ENCODE results near the gene RSPRY1. TPM values are rescaled to one million over a fixed set of nuclear protein-coding genes. Genes with fewer than 3 reads are reported as not detected.

The RSPRY1 gene
- total and polyA plus RNA-seq, 9 donors, result 15.9 to 42.1 (median 28.3) TPM

DNA sequence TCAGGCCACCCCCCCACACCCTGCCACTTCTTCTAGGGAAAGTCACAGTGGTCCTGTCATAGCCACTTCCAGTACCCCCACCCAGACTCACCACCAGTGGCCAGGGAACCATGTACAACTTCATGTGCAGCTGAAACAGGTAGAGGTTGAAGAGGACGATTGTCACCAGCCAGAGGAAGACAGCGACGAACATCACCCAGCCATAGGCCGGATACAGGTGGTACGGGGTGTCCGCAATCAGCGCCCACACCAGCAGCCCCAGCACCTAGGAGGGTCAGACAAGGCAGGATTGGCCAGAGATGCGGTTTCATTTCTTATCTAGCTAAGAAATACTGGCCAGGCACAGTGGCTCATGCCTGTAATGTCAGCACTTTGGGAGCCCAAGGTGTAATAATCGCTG, 75.7 kb downstream of the RSPRY1 start:
- H3K27me3 ChIP-seq, result no peaks in the 10 kb centered on the region
- TF ChIP-seq, protein P1, sequence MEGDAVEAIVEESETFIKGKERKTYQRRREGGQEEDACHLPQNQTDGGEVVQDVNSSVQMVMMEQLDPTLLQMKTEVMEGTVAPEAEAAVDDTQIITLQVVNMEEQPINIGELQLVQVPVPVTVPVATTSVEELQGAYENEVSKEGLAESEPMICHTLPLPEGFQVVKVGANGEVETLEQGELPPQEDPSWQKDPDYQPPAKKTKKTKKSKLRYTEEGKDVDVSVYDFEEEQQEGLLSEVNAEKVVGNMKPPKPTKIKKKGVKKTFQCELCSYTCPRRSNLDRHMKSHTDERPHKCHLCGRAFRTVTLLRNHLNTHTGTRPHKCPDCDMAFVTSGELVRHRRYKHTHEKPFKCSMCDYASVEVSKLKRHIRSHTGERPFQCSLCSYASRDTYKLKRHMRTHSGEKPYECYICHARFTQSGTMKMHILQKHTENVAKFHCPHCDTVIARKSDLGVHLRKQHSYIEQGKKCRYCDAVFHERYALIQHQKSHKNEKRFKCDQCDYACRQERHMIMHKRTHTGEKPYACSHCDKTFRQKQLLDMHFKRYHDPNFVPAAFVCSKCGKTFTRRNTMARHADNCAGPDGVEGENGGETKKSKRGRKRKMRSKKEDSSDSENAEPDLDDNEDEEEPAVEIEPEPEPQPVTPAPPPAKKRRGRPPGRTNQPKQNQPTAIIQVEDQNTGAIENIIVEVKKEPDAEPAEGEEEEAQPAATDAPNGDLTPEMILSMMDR (IDR thresholded peaks at IDR 0.05), result no peak
- no peak for TF ChIP-seq EP300 (IDR thresholded peaks at IDR 0.05)
- TF ChIP-seq POLR2A (IDR thresholded peaks at IDR 0.05), result no peak
- DNase-seq, result peak in 1 of 5 donors; percentile 23
- H3K27ac ChIP-seq, result no peak overlapping the region
- H3K36me3 ChIP-seq, result no peaks in the 10 kb centered on the region
- no peaks in the 10 kb centered on the region for H3K9me3 ChIP-seq
- 93 to 97% (median 94%) methylated on average over 9 of the region's 9 CpGs for WGBS, 3 donors
- H3K4me1 ChIP-seq (ENCODE audit: insufficient read depth), result peaks cover 2% of the 10 kb centered on the region
- no peak overlapping the region for H3K4me3 ChIP-seq
- intact Hi-C loops (cut with DNase I), result no loop called here

- no peak overlapping the region for H3K27ac ChIP-seq
- intact Hi-C loops (cut with DNase I), result no loop called here
- DNase-seq, result peak in 1 of 5 donors; percentile 21
Measured at GRCh38 chr16:57262841-57263540, 76.9 kb downstream of the RSPRY1 start.

DNA sequence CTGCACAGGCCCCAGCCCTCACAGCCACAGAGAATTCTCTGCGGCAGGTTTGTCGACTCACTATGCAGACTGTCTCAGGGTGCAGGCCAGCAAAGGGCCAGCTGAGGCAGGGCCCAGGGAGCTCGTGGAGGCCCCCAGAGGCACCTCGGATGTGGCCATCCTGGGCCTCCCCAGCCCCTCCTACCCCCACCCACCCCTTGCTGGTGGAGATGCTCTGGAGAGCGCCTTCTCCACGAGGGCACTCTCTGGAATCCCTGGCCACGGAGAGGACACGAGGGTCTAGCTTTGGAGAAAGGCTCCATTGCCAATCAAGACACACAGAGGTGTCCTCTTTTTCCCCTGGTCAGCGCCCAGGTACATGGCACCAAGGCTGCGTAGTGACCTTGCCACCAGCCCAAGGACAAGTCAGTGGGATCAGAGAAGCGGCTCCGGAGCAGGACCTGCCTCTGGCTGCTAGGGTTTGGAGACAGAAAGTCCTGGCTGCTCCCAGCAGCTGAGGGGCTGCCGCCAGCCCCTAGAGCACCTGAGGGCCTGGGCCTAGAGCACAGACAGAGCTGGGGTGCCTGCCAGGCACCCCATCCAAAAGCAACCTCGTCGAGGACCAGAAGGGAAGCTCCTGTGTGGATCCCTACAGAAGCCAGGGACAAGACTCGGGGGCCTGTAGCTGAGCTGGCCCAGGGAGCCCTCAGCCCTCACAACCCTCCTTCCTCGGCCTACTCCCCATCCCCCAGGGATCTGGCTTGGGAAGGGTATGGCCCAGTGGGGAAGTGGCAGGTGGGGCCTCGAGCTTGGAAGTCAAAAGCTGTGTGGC, 77.6 kb downstream of the RSPRY1 start:
- peak in 1 of 5 donors; percentile 20 for DNase-seq
- no peak overlapping the region for H3K4me3 ChIP-seq
- TF ChIP-seq POLR2A (IDR thresholded peaks at IDR 0.05) (no peak), EP300 (IDR thresholded peaks at IDR 0.05) (no peak)
- TF ChIP-seq, protein P1 (IDR thresholded peaks at IDR 0.05), result no peak
- H3K4me1 ChIP-seq (ENCODE audit: insufficient read depth), result peaks cover 2% of the 10 kb centered on the region
- WGBS, 3 donors, result 78 to 91% (median 84%) methylated on average over 13 to 18 of the region's 18 CpGs
- no peaks in the 10 kb centered on the region for H3K36me3 ChIP-seq
- no peak overlapping the region for H3K27ac ChIP-seq
- no peaks in the 10 kb centered on the region for H3K9me3 ChIP-seq
- no peaks in the 10 kb centered on the region for H3K27me3 ChIP-seq
- intact Hi-C loops (cut with DNase I), result no loop called here

More at GRCh38 chr16:57262841-57263540, 76.9 kb downstream of the RSPRY1 start:
- no peaks in the 10 kb centered on the region for H3K9me3 ChIP-seq
- peaks cover 2% of the 10 kb centered on the region for H3K4me1 ChIP-seq (ENCODE audit: insufficient read depth)
- H3K4me3 ChIP-seq, result no peak overlapping the region
- WGBS, 3 donors, result 77 to 80% (median 78%) methylated on average over 17 of the region's 17 CpGs
- TF ChIP-seq POLR2A (IDR thresholded peaks at IDR 0.05), result no peak
- no peak for TF ChIP-seq EP300 (IDR thresholded peaks at IDR 0.05)
- TF ChIP-seq, protein P1 (IDR thresholded peaks at IDR 0.05), result no peak
- H3K36me3 ChIP-seq, result no peaks in the 10 kb centered on the region
- no peaks in the 10 kb centered on the region for H3K27me3 ChIP-seq

GRCh38 chr16:57264381-57264780, 78.3 kb downstream of the RSPRY1 start:
- Histone ChIP-seq H3K9me3 (no peaks in the 10 kb centered on the region), H3K36me3 (no peaks in the 10 kb centered on the region), H3K4me3 (no peak overlapping the region), H3K27me3 (no peaks in the 10 kb centered on the region), H3K27ac (no peak overlapping the region), H3K4me1 (ENCODE audit: insufficient read depth) (peaks cover 2% of the 10 kb centered on the region)
- 90 to 91% (median 90%) methylated on average over 8 of the region's 8 CpGs for WGBS, 3 donors
- peak in 1 of 5 donors; percentile 10 for DNase-seq
- intact Hi-C loops (cut with DNase I), result no loop called here
- TF ChIP-seq, protein P1 (IDR thresholded peaks at IDR 0.05), result no peak
- TF ChIP-seq POLR2A (IDR thresholded peaks at IDR 0.05) (no peak), EP300 (IDR thresholded peaks at IDR 0.05) (no peak)

Data from ovary (tissue), 9 donors.